ENCODE data around the gene EGR2. TPM values are rescaled to one million over a fixed set of nuclear protein-coding genes. Genes with fewer than 3 reads are reported as not detected.

The EGR2 gene
- total and polyA plus RNA-seq, 2 donors (not counting 3 experiments of a cell fraction or from before 2014, with no cell fraction given), result 0.46 to 0.47 TPM

GRCh38 chr10:62839590-62839989, 23.4 kb upstream of the EGR2 start:
- BruUV-seq (replicated peaks), result no TSS peak
- ChIA-PET POLR2A (no interaction called here), CTCF (no interaction called here)
- dilution Hi-C loops (cut with MboI; ENCODE audit: extremely low pct_ligation_motif_present, low sequenced_read_pairs) (no loop called here), intact Hi-C loops (cut with micrococcal nuclease) (no loop called here)
- FAIRE-seq (no peak), DNase-seq (ENCODE audit: low read depth, low spot score) (no peak)
- Histone ChIP-seq H3K9me3 (replicated peaks; ENCODE audit: control insufficient read depth, insufficient read depth, low read length) (no peaks in the 10 kb centered on the region), H3K27ac (ENCODE audit: insufficient read depth, low read depth, low read length) (no peak overlapping the region), H3K4me3 (replicated peaks in 1 of 3; ENCODE audit: insufficient read depth in 1 of 3, low read depth in 1 of 3, low read length in 3 of 3) (no peak overlapping the region), H2AFZ (ENCODE audit: low read depth, low read length) (no peak overlapping the region), H3K79me2 (ENCODE audit: control insufficient read depth, insufficient read depth, low read length) (no peaks in the 10 kb centered on the region), H3K4me2 (ENCODE audit: insufficient read depth, low read length) (no peak overlapping the region), H3K9me1 (replicated peaks; ENCODE audit: control insufficient read depth, extremely low read depth, insufficient read depth, low read length) (no peaks in the 10 kb centered on the region), H3K27me3 (ENCODE audit: control insufficient read depth in 2 of 2, insufficient read depth in 2 of 2, low read length in 2 of 2) (peaks cover 0 to 2% of the 10 kb centered on the region in 2 experiments), H4K20me1 (replicated peaks; ENCODE audit: control insufficient read depth, extremely low read depth, insufficient read depth, low read length) (no peaks in the 10 kb centered on the region), H3K36me3 (ENCODE audit: control insufficient read depth in 2 of 2, extremely low read depth in 1 of 2, insufficient read depth in 2 of 2, low read length in 2 of 2) (no peaks in the 10 kb centered on the region), H3K9ac (replicated peaks; ENCODE audit: extremely low read depth, insufficient read depth, low read length) (no peak overlapping the region), H3K4me1 (ENCODE audit: control insufficient read depth, extremely low read depth, insufficient read depth, low read length) (no peaks in the 10 kb centered on the region)
- TF ChIP-seq CTCF (IDR thresholded peaks at IDR 0.05; ENCODE audit: extremely low read depth in 1 of 2, insufficient read depth in 1 of 2, low read depth in 1 of 2, low read length in 2 of 2), result no peak
- no peak for TF ChIP-seq EZH2 (IDR thresholded peaks at IDR 0.05; ENCODE audit: borderline replicate concordance, low read depth, low read length, severe bottlenecking)
- no peak for TF ChIP-seq POLR2A (IDR thresholded peaks at IDR 0.05; ENCODE audit: low read depth, low read length)
- TF ChIP-seq GATA2 (IDR thresholded peaks at IDR 0.05; ENCODE audit: insufficient read depth, insufficient read length, low read depth, low read length), result no peak
- TF ChIP-seq MAX (IDR thresholded peaks at IDR 0.05; ENCODE audit: insufficient read depth, insufficient read length), result no peak
- no peak for TF ChIP-seq MYC (IDR thresholded peaks at IDR 0.05; ENCODE audit: low read depth, low read length)
- no peak for TF ChIP-seq POLR2AphosphoS5 (IDR thresholded peaks at IDR 0.05; ENCODE audit: insufficient read depth, low read depth, low read length)
- no peak for TF ChIP-seq FOS (IDR thresholded peaks at IDR 0.05; ENCODE audit: borderline replicate concordance, insufficient read depth, low read length)
- TF ChIP-seq JUN (IDR thresholded peaks at IDR 0.05; ENCODE audit: borderline replicate concordance, insufficient read depth, insufficient read length, low read depth), result no peak
